Bronchial epithelial cell (primary cell): Measurements from ENCODE around the gene VWA3A. TPM values are rescaled to one million over a fixed set of nuclear protein-coding genes. Genes with fewer than 3 reads are reported as not detected.

Source experiments
- DNase-seq: peaks from one replicate; pipeline ENCODE4 v3.0.0-alpha.2; 2010; ENCODE audit warnings: low read depth
- FAIRE-seq: peaks from 2 replicates; lab custom pipeline; 2011; peaks lifted over from hg19 to GRCh38; lab: Jason Lieb, UNC
- H3K27me3 ChIP-seq: 2 replicates; pipeline ENCODE4 v1.5.1; 2011; ENCODE audit warnings: low read length; ENCODE audit not compliant: control insufficient read depth, insufficient read depth
- H3K36me3 ChIP-seq: 2 replicates; pipeline ENCODE4 v1.5.1; 2011; ENCODE audit warnings: low read length; ENCODE audit not compliant: control insufficient read depth, insufficient read depth
- H3K4me3 ChIP-seq: 2 replicates; pipeline ENCODE4 v1.5.1; 2011; ENCODE audit warnings: mild to moderate bottlenecking, low read depth, low read length, control low read depth
- total RNA-seq: library from RNA; depleted of rRNA; stranded (reverse); fragments of >200 nt; gene quantifications from 2 replicates; pipeline ENCODE4 v1.2.1, GENCODE V29; 2014
- TF ChIP-seq, protein P1 (sequence below): IDR thresholded peaks from 2 replicates; pipeline ENCODE4 v1.5.1; 2011; ENCODE audit warnings: mild to moderate bottlenecking, moderate library complexity, low read length, control low read depth, inconsistent platforms; ENCODE audit not compliant: insufficient read depth, severe bottlenecking

Gene VWA3A
- total RNA-seq, 1 donor from 2014 or later, result under 0.01 TPM

DNA sequence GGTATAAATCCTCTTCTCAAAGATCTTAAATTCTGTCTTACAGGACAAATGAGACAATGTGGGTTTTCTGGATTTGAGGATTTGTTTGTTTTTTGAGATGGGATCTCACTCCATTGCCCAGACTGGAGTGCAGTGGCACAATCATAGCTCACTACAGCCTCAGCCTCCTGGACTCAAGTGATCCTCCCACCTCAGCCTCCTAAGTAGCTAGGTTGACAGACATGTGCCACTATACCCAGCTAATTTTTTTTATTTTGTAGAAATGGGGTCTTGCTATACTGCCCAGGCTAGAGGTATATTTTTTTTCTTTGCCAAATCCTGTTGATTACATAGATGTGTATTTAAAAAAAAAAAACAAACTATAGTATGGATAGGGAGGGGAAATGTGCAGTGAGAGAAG lies 38.2 kb downstream of the VWA3A start:
- peaks cover 2% of the 10 kb centered on the region for H3K27me3 ChIP-seq
- TF ChIP-seq, protein P1, sequence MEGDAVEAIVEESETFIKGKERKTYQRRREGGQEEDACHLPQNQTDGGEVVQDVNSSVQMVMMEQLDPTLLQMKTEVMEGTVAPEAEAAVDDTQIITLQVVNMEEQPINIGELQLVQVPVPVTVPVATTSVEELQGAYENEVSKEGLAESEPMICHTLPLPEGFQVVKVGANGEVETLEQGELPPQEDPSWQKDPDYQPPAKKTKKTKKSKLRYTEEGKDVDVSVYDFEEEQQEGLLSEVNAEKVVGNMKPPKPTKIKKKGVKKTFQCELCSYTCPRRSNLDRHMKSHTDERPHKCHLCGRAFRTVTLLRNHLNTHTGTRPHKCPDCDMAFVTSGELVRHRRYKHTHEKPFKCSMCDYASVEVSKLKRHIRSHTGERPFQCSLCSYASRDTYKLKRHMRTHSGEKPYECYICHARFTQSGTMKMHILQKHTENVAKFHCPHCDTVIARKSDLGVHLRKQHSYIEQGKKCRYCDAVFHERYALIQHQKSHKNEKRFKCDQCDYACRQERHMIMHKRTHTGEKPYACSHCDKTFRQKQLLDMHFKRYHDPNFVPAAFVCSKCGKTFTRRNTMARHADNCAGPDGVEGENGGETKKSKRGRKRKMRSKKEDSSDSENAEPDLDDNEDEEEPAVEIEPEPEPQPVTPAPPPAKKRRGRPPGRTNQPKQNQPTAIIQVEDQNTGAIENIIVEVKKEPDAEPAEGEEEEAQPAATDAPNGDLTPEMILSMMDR, result no peak
- H3K36me3 ChIP-seq, result no peaks in the 10 kb centered on the region
- FAIRE-seq, result no peak
- no peak for DNase-seq
- no peak overlapping the region for H3K4me3 ChIP-seq

GRCh38 chr16:22132801-22133200 lies 40.5 kb downstream of the VWA3A start:
- no peak for DNase-seq
- Histone ChIP-seq H3K4me3 (no peak overlapping the region), H3K27me3 (peaks cover 4% of the 10 kb centered on the region), H3K36me3 (no peaks in the 10 kb centered on the region)
- TF ChIP-seq, protein P1, result no peak
- FAIRE-seq, result no peak

DNA sequence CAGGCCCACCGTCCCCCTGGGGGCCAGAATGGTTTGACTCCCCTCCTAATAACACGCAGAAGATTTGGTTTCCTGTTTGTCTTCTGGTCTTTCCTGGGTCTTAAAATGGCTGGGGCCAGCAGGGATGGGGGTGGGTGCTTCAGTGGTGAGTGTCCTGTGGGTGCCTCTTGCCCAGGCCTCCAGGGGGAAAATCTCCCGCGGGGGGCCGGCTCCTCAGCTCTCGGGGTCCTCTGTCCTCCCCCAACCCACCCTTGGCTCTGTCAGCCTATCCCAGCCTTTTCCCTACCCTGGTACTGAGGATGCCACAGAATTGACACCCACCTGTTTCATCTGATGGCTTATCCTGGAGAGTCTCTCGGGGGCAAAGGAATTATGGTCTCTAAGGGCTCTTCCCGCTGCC lies 46.1 kb downstream of the VWA3A start:
- peaks cover 10% of the 10 kb centered on the region for H3K27me3 ChIP-seq
- TF ChIP-seq, protein P1, result no peak
- no peak overlapping the region for H3K4me3 ChIP-seq
- H3K36me3 ChIP-seq, result no peaks in the 10 kb centered on the region
- FAIRE-seq (no peak), DNase-seq (no peak)

DNA sequence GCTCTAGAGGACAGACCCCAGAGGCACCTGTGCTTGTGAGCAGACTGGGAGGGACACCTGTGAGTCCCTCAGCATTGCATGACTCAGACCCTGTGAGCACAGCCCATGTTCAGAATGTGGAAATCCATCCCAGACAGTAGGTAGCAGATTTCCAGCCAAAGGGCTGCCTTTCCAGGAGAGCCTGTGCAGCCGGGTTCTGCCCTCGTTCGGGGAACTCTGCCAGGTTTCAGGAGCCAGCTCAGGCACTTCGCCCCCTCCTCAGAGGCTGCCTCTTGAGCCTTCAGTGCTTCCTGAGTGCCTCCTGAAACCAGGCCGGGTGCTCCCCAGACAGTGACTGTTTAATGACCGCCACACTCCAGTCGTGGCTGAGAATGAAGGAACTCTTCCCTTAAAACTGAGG lies 46.7 kb downstream of the VWA3A start:
- FAIRE-seq, result no peak
- TF ChIP-seq, protein P1, result no peak
- DNase-seq, result peak; percentile 58
- H3K4me3 ChIP-seq, result no peak overlapping the region
- peaks cover 10% of the 10 kb centered on the region for H3K27me3 ChIP-seq
- no peaks in the 10 kb centered on the region for H3K36me3 ChIP-seq

DNA sequence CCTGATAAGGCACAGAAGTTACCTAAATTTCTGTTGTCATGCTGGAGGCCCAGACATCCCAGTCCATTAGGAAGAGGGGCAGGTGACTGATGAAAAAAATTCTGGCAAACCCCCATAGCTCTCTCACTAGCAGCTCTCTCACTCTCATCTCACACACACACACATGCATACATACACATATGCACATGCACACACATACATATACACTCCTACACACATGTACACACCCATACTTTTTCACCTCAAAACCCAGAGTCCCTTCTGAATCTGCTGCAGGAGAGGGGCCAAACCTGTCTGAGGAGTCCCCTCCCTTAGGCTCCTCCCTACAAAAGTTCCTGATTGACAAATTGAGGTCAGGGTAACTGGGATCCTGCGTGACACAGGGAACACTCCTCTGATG lies 47.4 kb downstream of the VWA3A start:
- no peak for FAIRE-seq
- no peak for DNase-seq
- TF ChIP-seq, protein P1, result no peak
- H3K36me3 ChIP-seq, result no peaks in the 10 kb centered on the region
- no peak overlapping the region for H3K4me3 ChIP-seq
- peaks cover 10% of the 10 kb centered on the region for H3K27me3 ChIP-seq

DNA sequence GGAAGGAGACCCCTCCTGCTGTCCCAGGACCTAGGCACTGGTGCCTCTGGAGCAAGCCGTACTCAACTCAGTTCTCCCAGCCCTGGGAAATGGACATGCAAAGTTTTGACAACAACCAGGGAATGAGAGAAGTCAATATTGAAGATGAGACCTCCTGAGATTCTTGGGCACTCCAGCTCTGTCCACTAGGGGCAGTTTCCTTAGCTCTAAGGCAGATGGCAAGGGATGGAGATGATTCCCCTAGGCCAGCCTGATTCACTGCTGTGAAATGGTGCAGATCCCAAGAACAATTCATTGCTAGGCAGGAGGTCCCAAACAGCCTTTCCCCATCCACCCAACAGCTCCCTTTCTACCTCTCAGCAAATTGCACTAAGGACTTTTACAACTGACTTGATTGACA lies 49.4 kb downstream of the VWA3A start:
- FAIRE-seq (no peak), DNase-seq (peak; percentile 33)
- no peaks in the 10 kb centered on the region for H3K36me3 ChIP-seq
- TF ChIP-seq, protein P1, result peak; percentile 51
- no peak overlapping the region for H3K4me3 ChIP-seq
- peaks cover 6% of the 10 kb centered on the region for H3K27me3 ChIP-seq
